GM18861 (cell line): ENCODE data around the gene POLE2.
A peak's percentile ranks its signal among the peaks of the same experiment; 100 is the strongest.
"Not testable (repeated sequence)": the region's sequence is repeated elsewhere in the genome, so short reads cannot be mapped to it uniquely, and the experiment has no call there.

ENCODE experiments used
- ATAC-seq: cut with Tn5 transposase; IDR thresholded peaks from one replicate; pipeline ENCODE4 v1.9.1; 2021; ENCODE audit not compliant: unreplicated experiment

POLE2 gene

GRCh38 chr14:49619730-49620129, 68.3 kb downstream of the POLE2 start:
- ATAC-seq = no peak

GRCh38 chr14:49619273-49619672, 68.7 kb downstream of the POLE2 start:
- ATAC-seq = not testable (repeated sequence)

- ATAC-seq = no peak
Measured at GRCh38 chr14:49617852-49618519, 70.0 kb downstream of the POLE2 start.

- no peak for ATAC-seq
Measured at GRCh38 chr14:49615776-49616175, 72.2 kb downstream of the POLE2 start.

GRCh38 chr14:49614196-49614595, 73.8 kb downstream of the POLE2 start:
- no peak for ATAC-seq

- ATAC-seq = no peak
Measured at GRCh38 chr14:49612671-49613070, 75.3 kb downstream of the POLE2 start.

- no peak for ATAC-seq
Measured at GRCh38 chr14:49612251-49612650, 75.8 kb downstream of the POLE2 start.

- ATAC-seq = no peak
Measured at GRCh38 chr14:49607583-49607982, 80.4 kb downstream of the POLE2 start.

- peak; percentile 43 for ATAC-seq
Measured at GRCh38 chr14:49598485-49599300, 89.3 kb downstream of the POLE2 start, which contains the start of gene LRR1. LRR1 (plus strand) TSS chr14:49598940; CDS start chr14:49599021, 81 bp downstream.

- ATAC-seq = no peak
Measured at GRCh38 chr14:49598189-49598484, 89.9 kb downstream of the POLE2 start.

GRCh38 chr14:49594347-49595091, 93.5 kb downstream of the POLE2 start:
- ATAC-seq = peak; percentile 25
